K562 (cell line): Measurements from ENCODE around the gene PPM1D. TPM values are rescaled to one million over a fixed set of nuclear protein-coding genes. Genes with fewer than 3 reads are reported as not detected.

Source experiments
- ARID1B ChIP-seq: fragments of 450-650 bp; IDR thresholded peaks from 2 replicates; pipeline ENCODE4 v1.6.1; 2016; ENCODE audit warnings: antibody characterized with exemption, mild to moderate bottlenecking, inconsistent platforms
- E2F4 ChIP-seq: sonication (generic); formaldehyde crosslinking; IDR thresholded peaks from 2 replicates; pipeline ENCODE4 v1.8.0; 2022; ENCODE audit warnings: mild to moderate bottlenecking, low read depth, missing genetic modification reagents
- KDM5B ChIP-seq: fragments of 200-600 bp; sonication (generic); IDR thresholded peaks from 2 replicates; pipeline ENCODE4 v1.6.1; 2012; ENCODE audit warnings: low read depth, mild to moderate bottlenecking, moderate library complexity, low read length, control low read depth, inconsistent platforms; ENCODE audit not compliant: insufficient replicate concordance
- MCM3 ChIP-seq: fragments of 450-650 bp; IDR thresholded peaks from 2 replicates; pipeline ENCODE4 v1.6.1; 2016
- TCFL5 ChIP-seq: fragments of 250-450 bp; sonication (Bioruptor Pico); conservative IDR thresholded peaks from 2 replicates; pipeline ENCODE4 v1.6.1; 2021; ENCODE audit warnings: mild to moderate bottlenecking, moderate library complexity, matching md5 sums
- USF2 ChIP-seq: sonication (generic); formaldehyde crosslinking; IDR thresholded peaks from 2 replicates; pipeline ENCODE4 v1.5.0; 2020; ENCODE audit warnings: missing genetic modification reagents
- ZBTB33 ChIP-seq: sonication (generic); formaldehyde crosslinking; IDR thresholded peaks from 2 replicates; pipeline ENCODE4 v1.8.1; 2023; ENCODE audit warnings: mild to moderate bottlenecking, missing genetic modification reagents
- ZSCAN32 ChIP-seq: fragments of 450-650 bp; formaldehyde crosslinking; IDR thresholded peaks from 2 replicates; pipeline ENCODE4 v1.4.0; 2020; ENCODE audit warnings: mild to moderate bottlenecking, moderate library complexity
- polyA plus RNA-seq, 8 experiments: library from polyadenylated mRNA; depleted of rRNA in 4 of 8; stranded (reverse) in 5 of 8; unstranded in 3 of 8; fragments of >200 nt; fragmentation: Nextera tagmentation in 2 of 8; fragmentation: Illumina TruSeq in 1 of 8; extraction: Ambion mirVana in 2 of 8; extraction: Trizol in 1 of 8; gene quantifications; 2 replicates each; pipeline versions ENCODE4 v1.2.1 to v1.2.3, GENCODE V29; 2011 to 2014; ENCODE audit warnings: inconsistent platforms in 1 of 8, missing spikeins in 1 of 8
- total RNA-seq, 7 experiments: library from RNA; depleted of rRNA in 6 of 7; stranded (reverse); fragments of >200 nt in 6 of 7; fragmentation: Illumina TruSeq in 2 of 7; extraction: Trizol in 2 of 7; gene quantifications; 2 replicates each; pipeline versions ENCODE4 v1.2.1 to v1.2.3, GENCODE V29; 2011 to 2021; ENCODE audit warnings: low replicate concordance in 1 of 7
- TF ChIP-seq, protein P1 (sequence below): sonication (generic); formaldehyde crosslinking; IDR thresholded peaks from 2 replicates; pipeline ENCODE4 v1.8.0; 2022; ENCODE audit warnings: missing genetic modification reagents, mild to moderate bottlenecking, borderline replicate concordance

PPM1D gene
- total and polyA plus RNA-seq, 9 of the 15 experiments (the other 6 are each of a cell fraction or from before 2014, with no cell fraction given): 2.1 to 19.0 (median 7.8) TPM

GRCh38 chr17:60599620-60600489 is at the start of gene PPM1D (continued):
- TF ChIP-seq ZBTB33: peak; percentile 39; the same call in 1 of the 2 replicates
- TF ChIP-seq MCM3: no peak
- no peak for TF ChIP-seq E2F4 (CRISPR knock-in tag)
- no peak for TF ChIP-seq USF2 (CRISPR knock-in tag)
- TF ChIP-seq KDM5B: peak; percentile 98
- TF ChIP-seq TCFL5 (CRISPR knock-in tag): no peak
- TF ChIP-seq ZSCAN32 (CRISPR knock-in tag): no peak
- TF ChIP-seq ARID1B: no peak; the same call in 1 of the 2 replicates
- TF ChIP-seq, protein P1, sequence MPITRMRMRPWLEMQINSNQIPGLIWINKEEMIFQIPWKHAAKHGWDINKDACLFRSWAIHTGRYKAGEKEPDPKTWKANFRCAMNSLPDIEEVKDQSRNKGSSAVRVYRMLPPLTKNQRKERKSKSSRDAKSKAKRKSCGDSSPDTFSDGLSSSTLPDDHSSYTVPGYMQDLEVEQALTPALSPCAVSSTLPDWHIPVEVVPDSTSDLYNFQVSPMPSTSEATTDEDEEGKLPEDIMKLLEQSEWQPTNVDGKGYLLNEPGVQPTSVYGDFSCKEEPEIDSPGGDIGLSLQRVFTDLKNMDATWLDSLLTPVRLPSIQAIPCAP (CRISPR knock-in tag): 0 out of 2 replicates have a peak, but pooled peaks have one; percentile 65
